LNCaP clone FGC (cell line): Measurements from ENCODE around the gene LMAN1L.

Source experiments
- DNase-seq: peaks from one replicate; pipeline ENCODE4 v3.0.0-alpha.2; 2011; ENCODE audit warnings: low read depth
- H3K4me3 ChIP-seq: 2 replicates; pipeline ENCODE4 v1.5.1; 2011; ENCODE audit warnings: mild to moderate bottlenecking, low read depth, low read length, control low read depth
- TF ChIP-seq, protein P1 (sequence below): IDR thresholded peaks from 2 replicates; pipeline ENCODE4 v1.5.1; 2012; ENCODE audit warnings: mild to moderate bottlenecking; ENCODE audit not compliant: control insufficient read depth, insufficient read depth; ENCODE audit errors: extremely low read depth

Gene LMAN1L

DNA sequence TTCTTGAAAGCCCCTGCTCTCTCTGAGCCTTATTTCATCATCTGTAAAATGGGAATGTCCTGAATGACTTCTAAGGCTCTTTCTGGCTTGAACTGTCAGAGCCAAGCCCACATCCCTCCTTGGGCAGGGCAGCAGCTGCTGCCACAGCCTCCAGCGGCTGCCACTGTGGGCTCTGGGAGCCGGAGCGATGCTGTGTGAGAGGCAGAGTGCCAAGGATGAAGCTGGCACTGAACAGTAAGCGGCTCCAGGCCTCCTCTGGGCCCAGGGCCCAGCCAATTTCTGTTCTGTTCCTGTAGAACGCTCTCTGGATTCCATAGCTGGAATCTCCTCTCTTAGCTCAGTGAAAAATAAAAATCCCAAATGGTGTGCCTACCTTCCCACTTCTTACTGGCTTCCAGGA lies 18.2 kb downstream of the LMAN1L start:
- no peak overlapping the region for H3K4me3 ChIP-seq
- DNase-seq = no peak
- TF ChIP-seq, protein P1, sequence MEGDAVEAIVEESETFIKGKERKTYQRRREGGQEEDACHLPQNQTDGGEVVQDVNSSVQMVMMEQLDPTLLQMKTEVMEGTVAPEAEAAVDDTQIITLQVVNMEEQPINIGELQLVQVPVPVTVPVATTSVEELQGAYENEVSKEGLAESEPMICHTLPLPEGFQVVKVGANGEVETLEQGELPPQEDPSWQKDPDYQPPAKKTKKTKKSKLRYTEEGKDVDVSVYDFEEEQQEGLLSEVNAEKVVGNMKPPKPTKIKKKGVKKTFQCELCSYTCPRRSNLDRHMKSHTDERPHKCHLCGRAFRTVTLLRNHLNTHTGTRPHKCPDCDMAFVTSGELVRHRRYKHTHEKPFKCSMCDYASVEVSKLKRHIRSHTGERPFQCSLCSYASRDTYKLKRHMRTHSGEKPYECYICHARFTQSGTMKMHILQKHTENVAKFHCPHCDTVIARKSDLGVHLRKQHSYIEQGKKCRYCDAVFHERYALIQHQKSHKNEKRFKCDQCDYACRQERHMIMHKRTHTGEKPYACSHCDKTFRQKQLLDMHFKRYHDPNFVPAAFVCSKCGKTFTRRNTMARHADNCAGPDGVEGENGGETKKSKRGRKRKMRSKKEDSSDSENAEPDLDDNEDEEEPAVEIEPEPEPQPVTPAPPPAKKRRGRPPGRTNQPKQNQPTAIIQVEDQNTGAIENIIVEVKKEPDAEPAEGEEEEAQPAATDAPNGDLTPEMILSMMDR = no peak

DNA sequence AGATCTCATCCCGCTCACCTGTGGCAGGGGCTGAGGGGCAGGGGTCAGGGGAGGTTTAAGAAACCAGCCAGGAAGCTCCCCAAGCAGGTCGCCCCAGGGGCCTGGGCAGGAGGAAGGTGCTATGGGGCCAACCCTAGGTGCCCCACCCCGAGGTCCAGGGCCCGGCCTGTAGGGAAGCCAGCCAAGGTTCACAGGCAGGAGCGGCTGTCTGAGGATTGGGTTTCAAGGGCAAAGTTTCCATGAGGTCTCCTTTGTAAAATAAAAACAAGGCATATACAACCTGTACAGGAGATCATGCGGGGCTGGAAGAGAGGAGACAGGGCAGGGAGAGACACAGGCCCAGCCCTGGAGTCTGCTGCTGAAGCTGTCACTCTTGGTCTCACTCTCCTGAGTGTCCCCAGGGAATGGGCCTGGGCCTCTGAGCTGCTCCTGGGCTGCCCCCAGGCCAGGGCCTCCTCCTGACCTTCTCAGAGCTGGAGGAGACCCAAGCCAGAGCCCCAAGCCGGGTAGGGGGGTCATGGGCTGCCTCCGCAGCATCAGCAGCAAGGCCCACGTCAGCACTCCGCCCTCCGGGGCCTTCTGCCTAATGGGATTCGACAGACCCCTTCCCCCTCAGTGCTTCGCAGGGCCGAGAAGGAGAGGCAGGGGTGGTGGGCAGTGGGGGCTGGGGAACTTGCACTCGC lies 19.3 kb downstream of the LMAN1L start:
- no peak for DNase-seq
- H3K4me3 ChIP-seq = no peak overlapping the region
- TF ChIP-seq, protein P1 = no peak

DNA sequence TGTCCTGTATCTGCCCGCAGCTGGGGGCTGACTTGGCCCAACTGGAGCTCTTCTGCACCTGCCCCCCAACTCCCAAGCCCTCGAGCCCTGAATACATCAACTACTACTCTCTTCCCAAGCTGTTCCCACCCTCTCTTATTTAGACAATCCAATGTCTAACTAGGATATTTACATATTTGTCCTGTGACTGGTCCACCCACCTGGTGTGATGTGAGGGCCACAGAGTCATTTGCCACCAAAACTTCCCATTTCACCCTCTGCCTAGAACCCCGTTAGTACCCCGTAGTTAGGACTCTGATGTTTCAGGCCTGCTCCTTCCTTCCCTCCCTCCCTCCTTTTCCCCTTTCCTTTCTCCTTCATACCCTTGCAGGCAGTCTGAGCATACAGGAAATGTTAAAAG lies 20.2 kb downstream of the LMAN1L start:
- TF ChIP-seq, protein P1 = no peak
- H3K4me3 ChIP-seq = no peak overlapping the region
- DNase-seq = no peak

DNA sequence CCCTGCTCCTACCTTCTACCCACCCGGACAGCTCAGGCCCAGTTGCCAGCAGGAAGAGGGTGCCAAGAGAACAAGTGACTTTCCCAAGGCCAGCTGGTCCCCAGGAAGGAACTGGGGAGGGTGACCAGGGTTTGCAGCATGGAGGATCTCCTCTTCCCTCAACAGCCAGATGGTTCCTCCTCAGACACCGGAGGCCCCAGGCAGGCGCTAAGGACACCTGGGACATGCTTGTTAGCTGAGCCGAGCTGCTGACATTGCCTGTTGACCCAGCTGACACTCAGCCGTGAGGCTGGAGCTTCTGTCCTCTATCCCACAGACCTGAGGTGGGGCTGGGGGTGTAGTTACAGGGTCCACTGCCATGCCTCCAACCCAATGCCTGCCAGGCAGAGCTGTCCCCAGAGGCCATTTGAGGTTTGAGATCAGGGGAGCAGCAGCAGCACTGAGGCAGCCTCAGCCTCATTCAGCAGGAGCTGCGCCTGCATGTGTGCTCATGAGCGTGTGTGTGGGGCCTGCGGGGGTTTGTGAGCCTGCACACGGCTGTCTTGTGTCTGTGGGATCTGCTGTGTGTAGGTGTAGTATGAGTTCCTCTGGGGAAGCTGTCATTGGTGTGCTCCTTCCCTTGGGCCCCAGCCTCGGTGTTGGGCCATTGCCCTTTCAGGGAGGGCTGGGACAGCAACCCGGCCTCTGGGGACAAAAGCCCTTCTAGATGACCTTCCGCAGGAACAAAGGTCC lies 20.9 kb downstream of the LMAN1L start:
- TF ChIP-seq, protein P1 = no peak
- no peak overlapping the region for H3K4me3 ChIP-seq
- no peak for DNase-seq

DNA sequence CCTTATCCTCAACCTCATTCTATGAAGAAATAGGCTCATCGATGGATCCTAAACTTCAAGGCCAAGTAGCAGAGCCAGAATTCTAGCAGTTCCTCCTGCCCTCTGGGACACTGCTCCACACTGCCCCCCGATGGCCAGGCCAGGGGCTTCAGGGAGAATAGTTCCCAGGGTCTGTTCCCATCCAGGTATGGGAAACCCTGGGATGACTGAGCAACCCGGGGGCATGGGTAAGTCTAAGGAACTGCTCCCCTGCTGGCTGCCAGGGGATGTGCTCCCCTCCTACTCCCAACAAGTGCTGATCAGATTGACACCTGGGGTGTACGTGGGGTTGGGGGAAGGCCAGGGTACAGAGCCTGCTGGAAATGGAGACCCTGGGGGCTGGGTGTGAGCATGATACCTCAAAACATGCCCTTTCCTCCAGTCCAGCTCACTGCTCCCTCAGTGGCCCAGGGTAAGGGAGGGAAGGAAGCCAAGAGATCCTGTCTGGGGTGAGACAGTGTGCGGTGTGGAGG lies 22.7 kb downstream of the LMAN1L start:
- TF ChIP-seq, protein P1 = peak; percentile 86
- no peak for DNase-seq

DNA sequence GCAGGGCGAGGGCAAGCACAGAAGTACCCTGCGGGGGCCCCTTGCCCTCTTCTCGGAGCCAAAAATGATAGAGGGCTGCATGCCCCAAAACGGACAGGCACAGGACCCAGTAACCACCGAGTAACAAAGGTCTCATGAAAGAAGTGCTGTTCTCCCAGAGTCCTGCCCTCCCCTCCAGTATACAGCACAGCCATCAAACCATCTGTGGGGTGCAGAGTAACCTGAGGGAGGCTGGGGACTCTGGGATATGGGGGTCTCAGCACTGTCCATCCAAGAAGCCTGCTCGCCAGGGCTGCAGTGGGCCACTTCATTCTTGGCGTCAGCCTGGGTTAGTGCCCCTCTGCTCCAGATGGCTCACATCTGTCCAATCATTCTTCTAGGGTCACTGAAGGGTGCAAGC lies 24.2 kb downstream of the LMAN1L start:
- DNase-seq = no peak
- TF ChIP-seq, protein P1 = no peak
- H3K4me3 ChIP-seq = no peak overlapping the region

More for the DNA sequence above, 22.7 kb downstream of the LMAN1L start:
- no peak overlapping the region for H3K4me3 ChIP-seq
